NCI-H2196 treated with DMSO at 0.1 percent for 48 hours (cell line): ENCODE measurements around the gene MS4A4E.
A peak's percentile ranks its signal among the peaks of the same experiment; 100 is the strongest.
"Not testable (repeated sequence)": the region's sequence is repeated elsewhere in the genome, so short reads cannot be mapped to it uniquely, and the experiment has no call there.

ENCODE experiments used
- DNase-seq: peaks from one replicate; lab custom pipeline; 2025; ENCODE audit not compliant: unreplicated experiment; lab: John Stamatoyannopoulos, UW

MS4A4E gene

GRCh38 chr11:60242740-60243239 lies at the start of gene MS4A4E:
TSS of gene MS4A4E (minus strand) at chr11:60243137. CDS start at chr11:60230055, 13,082 bp downstream.
- no peak for DNase-seq

- DNase-seq = no peak
Measured at GRCh38 chr11:60292145-60292544, 49.2 kb upstream of the MS4A4E start.

- no peak for DNase-seq
Measured at GRCh38 chr11:60288531-60288930, 45.6 kb upstream of the MS4A4E start.

- not testable (repeated sequence) for DNase-seq
Measured at GRCh38 chr11:60285411-60286126, 42.6 kb upstream of the MS4A4E start.

GRCh38 chr11:60282286-60282685 lies 39.3 kb upstream of the MS4A4E start:
- DNase-seq = no peak

GRCh38 chr11:60281485-60281884 lies 38.5 kb upstream of the MS4A4E start:
- DNase-seq = no peak

GRCh38 chr11:60280412-60280811 lies 37.5 kb upstream of the MS4A4E start, which contains the start of gene MS4A4A:
TSS of gene MS4A4A (plus strand) at chr11:60280666. CDS start at chr11:60280676, 10 bp downstream.
- DNase-seq = no peak

GRCh38 chr11:60274416-60274815 lies 31.5 kb upstream of the MS4A4E start:
- no peak for DNase-seq

GRCh38 chr11:60265373-60266214 lies 22.7 kb upstream of the MS4A4E start:
- DNase-seq = peak; percentile 9

GRCh38 chr11:60264644-60265043 lies 21.7 kb upstream of the MS4A4E start:
- DNase-seq = no peak

GRCh38 chr11:60263402-60263801 lies 20.5 kb upstream of the MS4A4E start:
- no peak for DNase-seq

- DNase-seq = no peak
Measured at GRCh38 chr11:60261014-60261413, 18.1 kb upstream of the MS4A4E start.

GRCh38 chr11:60257956-60258722 lies 15.2 kb upstream of the MS4A4E start:
- no peak for DNase-seq

- DNase-seq = no peak
Measured at GRCh38 chr11:60252213-60253108, 9.5 kb upstream of the MS4A4E start.

GRCh38 chr11:60251485-60252212 lies 8.7 kb upstream of the MS4A4E start:
- DNase-seq = no peak

- no peak for DNase-seq
Measured at GRCh38 chr11:60241786-60242185, 1.2 kb downstream of the MS4A4E start.

- DNase-seq = no peak
Measured at GRCh38 chr11:60240662-60241061, 2.3 kb downstream of the MS4A4E start.

GRCh38 chr11:60235321-60235720 lies 7.6 kb downstream of the MS4A4E start:
- DNase-seq = no peak

- no peak for DNase-seq
Measured at GRCh38 chr11:60230681-60231080, 12.3 kb downstream of the MS4A4E start.
